Esophagus (tissue), 2 donors: ENCODE measurements around the gene CBX7. TPM values are rescaled to one million over a fixed set of nuclear protein-coding genes. Genes with fewer than 3 reads are reported as not detected.

ENCODE experiments used
- H3K27ac ChIP-seq, 2 donors: one replicate each; pipeline ENCODE4 v1.5.1; 2013; ENCODE audit warnings: low read depth in 2 of 2, mild to moderate bottlenecking in 2 of 2, inconsistent platforms in 1 of 2, low read length in 1 of 2, moderate library complexity in 1 of 2
- H3K27me3 ChIP-seq, 2 donors: one replicate each; pipeline ENCODE4 v1.6.1; 2013; ENCODE audit warnings: low read length in 2 of 2, control low read depth in 1 of 2, mild to moderate bottlenecking in 1 of 2; ENCODE audit not compliant: insufficient read depth in 2 of 2, control insufficient read depth in 1 of 2
- H3K36me3 ChIP-seq, 2 donors: one replicate each; pipeline ENCODE4 v1.6.1; 2013; ENCODE audit warnings: low read length in 1 of 2; ENCODE audit not compliant: control insufficient read depth in 2 of 2, insufficient read depth in 2 of 2
- H3K4me1 ChIP-seq, 2 donors: one replicate each; pipeline ENCODE4 v1.6.1; 2013; ENCODE audit warnings: low read length in 1 of 2; ENCODE audit not compliant: control insufficient read depth in 2 of 2, insufficient read depth in 2 of 2
- H3K4me3 ChIP-seq, 2 donors: one replicate each; pipeline ENCODE4 v1.5.1; 2013; ENCODE audit warnings: low read length in 2 of 2, mild to moderate bottlenecking in 2 of 2, low read depth in 1 of 2, moderate library complexity in 1 of 2
- H3K9me3 ChIP-seq, 2 donors: one replicate each; pipeline ENCODE4 v1.6.1; 2013; ENCODE audit warnings: mild to moderate bottlenecking in 2 of 2, low read depth in 1 of 2, low read length in 1 of 2, moderate library complexity in 1 of 2; ENCODE audit not compliant: control insufficient read depth in 2 of 2, insufficient read depth in 1 of 2
- WGBS, 2 donors: extraction: QIAGEN DNeasy Blood & Tissue Kit; methylation state at CpG; one replicate each; pipeline ENCODE4 v1.1.7; 2013; 5-methylcytosine and 5-hydroxymethylcytosine counted together
- polyA plus RNA-seq, 2 donors: library from polyadenylated mRNA; stranded (reverse); fragments of 200-250 nt; gene quantifications; one replicate each; pipeline ENCODE4 v1.2.3, GENCODE V29; 2013
- donor health status: healthy with polysubstance abuse.
- donor health status: Bipolar disorder and iron deficiency.

The CBX7 gene
- polyA plus RNA-seq, 2 donors = 12.2 to 19.1 TPM

GRCh38 chr22:39136317-39136716 lies 16.2 kb downstream of the CBX7 start:
- no peaks in the 10 kb centered on the region for H3K27me3 ChIP-seq
- H3K27ac ChIP-seq = no peak overlapping the region
- H3K36me3 ChIP-seq = peaks cover 6 to 8% of the 10 kb centered on the region in 2 donors
- no peaks in the 10 kb centered on the region for H3K9me3 ChIP-seq
- 91 to 93% methylated on average over 8 of the region's 8 CpGs for WGBS, 2 donors
- no peak overlapping the region for H3K4me3 ChIP-seq
- H3K4me1 ChIP-seq = peaks cover 2 to 9% of the 10 kb centered on the region in 2 donors

DNA sequence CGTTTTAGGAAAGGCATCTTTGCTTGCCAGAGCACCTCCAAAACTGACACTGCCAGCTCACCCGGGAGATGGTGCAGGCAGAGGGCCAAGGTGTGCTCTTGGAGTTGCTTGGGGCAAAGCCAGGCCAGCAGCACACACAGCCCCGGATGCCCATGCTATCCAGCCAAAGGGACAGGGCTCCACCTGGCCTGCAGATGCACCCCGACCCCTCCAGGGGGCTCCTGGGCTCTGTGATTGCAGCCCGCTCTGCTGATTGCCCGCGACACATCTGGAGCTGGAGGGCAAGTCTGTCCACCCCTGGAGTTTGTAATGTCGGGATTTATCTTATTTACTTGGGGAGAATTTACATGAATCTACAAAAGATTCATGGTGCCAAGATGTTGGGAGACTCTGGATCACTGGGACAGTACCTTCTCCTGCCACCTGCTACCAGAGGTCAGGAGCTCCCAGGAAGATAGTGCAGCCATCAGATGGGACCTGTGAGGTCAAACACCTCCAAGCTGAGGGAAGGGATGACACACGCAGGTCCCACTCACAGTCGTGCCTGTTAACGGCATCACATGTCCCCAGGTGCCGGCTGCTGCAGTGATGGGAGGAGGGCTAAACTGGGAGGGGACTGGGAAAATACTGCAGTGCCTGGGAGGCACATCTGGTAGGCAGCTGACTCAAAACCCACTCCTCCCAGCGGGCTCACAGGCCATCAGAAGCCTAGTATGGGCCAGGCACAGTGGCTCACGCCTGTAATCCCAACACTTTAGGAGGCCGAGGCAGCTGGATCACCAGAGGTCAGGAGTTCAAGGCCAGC lies 17.2 kb downstream of the CBX7 start:
- H3K27me3 ChIP-seq = no peaks in the 10 kb centered on the region
- H3K4me1 ChIP-seq = peaks cover 2 to 9% of the 10 kb centered on the region in 2 donors
- no peak overlapping the region for H3K27ac ChIP-seq
- WGBS, 2 donors = 44 to 54% methylated on average over 15 of the region's 15 CpGs
- no peaks in the 10 kb centered on the region for H3K9me3 ChIP-seq
- H3K36me3 ChIP-seq = peaks cover 6 to 8% of the 10 kb centered on the region in 2 donors
- no peak overlapping the region for H3K4me3 ChIP-seq

DNA sequence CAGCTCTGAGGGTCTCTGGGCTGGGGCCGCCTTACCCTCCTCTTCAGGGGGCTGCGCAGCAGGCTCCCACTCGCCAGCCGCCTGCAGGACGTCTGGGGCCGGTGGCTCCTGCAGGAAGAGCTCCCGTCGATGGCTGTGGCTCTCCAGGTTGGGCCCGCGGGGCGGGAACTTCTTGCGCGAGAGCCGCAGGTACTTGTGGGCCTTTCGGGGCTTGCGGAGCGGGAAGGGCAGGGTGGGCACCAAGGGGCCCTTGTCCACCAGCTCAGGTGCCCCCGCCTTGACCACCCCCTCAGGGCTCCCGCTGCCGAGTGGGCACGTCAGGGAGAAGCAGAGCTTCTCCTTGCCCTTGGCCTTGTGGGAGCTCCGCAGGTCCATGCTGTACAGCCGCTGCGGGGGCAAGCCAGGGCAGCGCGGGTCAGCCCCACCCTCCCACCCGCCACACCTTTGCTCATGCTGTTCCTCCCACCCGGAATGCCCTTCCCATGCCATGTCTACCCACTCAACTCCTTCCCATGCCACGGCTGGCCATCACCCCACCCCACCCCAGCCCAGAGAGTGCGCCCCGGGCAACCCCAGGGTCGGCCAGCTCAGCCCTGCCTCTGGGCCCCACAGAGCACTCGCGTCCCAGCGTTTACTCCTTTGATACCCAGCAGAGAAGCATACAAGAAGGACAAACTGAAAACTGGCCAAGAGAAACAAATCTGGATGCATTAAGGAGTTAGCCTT lies 18.0 kb downstream of the CBX7 start:
- Histone ChIP-seq H3K27ac (no peak overlapping the region), H3K4me3 (no peak overlapping the region), H3K36me3 (peaks cover 6 to 8% of the 10 kb centered on the region in 2 donors), H3K27me3 (no peaks in the 10 kb centered on the region), H3K4me1 (peaks cover 2 to 9% of the 10 kb centered on the region in 2 donors), H3K9me3 (no peaks in the 10 kb centered on the region)
- WGBS, 2 donors = 70 to 81% methylated on average over 35 of the region's 35 CpGs

- H3K36me3 ChIP-seq = peaks cover 6 to 8% of the 10 kb centered on the region in 2 donors
- peaks cover 2 to 9% of the 10 kb centered on the region in 2 donors for H3K4me1 ChIP-seq
- no peaks in the 10 kb centered on the region for H3K9me3 ChIP-seq
- no peak overlapping the region for H3K4me3 ChIP-seq
- no peak overlapping the region for H3K27ac ChIP-seq
- 90% methylated on average over 17 of the region's 17 CpGs for WGBS, 2 donors
- H3K27me3 ChIP-seq = no peaks in the 10 kb centered on the region
Observed at GRCh38 chr22:39133871-39134270, 18.6 kb downstream of the CBX7 start.

DNA sequence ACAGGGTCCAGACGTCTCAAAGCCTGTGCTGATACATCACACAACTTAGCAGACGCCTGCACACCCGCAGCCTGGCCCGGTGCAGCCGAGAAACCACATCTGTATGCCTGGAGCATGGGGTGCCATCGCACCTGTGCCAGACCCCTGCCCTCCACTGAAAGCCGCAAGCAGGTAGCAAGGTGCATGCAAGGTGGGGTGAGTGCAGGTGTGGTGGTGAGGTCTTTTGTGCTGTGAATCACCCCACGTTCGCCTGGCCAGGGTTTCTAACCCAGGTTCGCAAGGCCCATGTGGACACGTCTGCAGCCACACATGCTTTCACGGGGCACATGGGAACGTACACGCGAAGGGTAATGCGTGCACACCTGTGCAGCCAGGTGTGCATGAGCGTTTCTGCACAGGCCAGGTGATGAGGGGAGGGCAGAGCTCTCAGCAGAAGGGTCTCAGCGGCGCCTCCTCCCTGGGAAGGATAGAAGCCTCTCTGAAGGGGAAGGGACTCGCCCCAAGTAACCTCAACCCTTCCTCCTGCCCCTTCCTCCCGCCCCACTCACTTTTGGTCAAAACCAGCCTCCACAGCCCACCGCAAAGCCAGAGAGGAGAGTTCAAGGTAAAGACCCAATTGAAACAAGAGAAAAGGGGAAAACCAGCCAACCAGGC lies 19.5 kb downstream of the CBX7 start:
- Histone ChIP-seq H3K4me1 (peaks cover 2 to 9% of the 10 kb centered on the region in 2 donors), H3K27ac (no peak overlapping the region), H3K4me3 (no peak overlapping the region), H3K9me3 (no peaks in the 10 kb centered on the region), H3K36me3 (peaks cover 6 to 8% of the 10 kb centered on the region in 2 donors), H3K27me3 (no peaks in the 10 kb centered on the region)
- 94% methylated on average over 22 of the region's 22 CpGs for WGBS, 2 donors

GRCh38 chr22:39132281-39132680 lies 20.2 kb downstream of the CBX7 start:
- Histone ChIP-seq H3K4me3 (no peak overlapping the region), H3K36me3 (peaks cover 6 to 8% of the 10 kb centered on the region in 2 donors), H3K27ac (no peak overlapping the region), H3K27me3 (no peaks in the 10 kb centered on the region), H3K9me3 (no peaks in the 10 kb centered on the region), H3K4me1 (peaks cover 2 to 9% of the 10 kb centered on the region in 2 donors)
- WGBS, 2 donors = 87 to 91% methylated on average over 6 of the region's 6 CpGs

GRCh38 chr22:39130892-39131855 lies 21.3 kb downstream of the CBX7 start:
- H3K4me1 ChIP-seq = peaks cover 2 to 9% of the 10 kb centered on the region in 2 donors
- peaks cover 6 to 8% of the 10 kb centered on the region in 2 donors for H3K36me3 ChIP-seq
- no peaks in the 10 kb centered on the region for H3K27me3 ChIP-seq
- no peak overlapping the region for H3K4me3 ChIP-seq
- H3K9me3 ChIP-seq = no peaks in the 10 kb centered on the region
- no peak overlapping the region for H3K27ac ChIP-seq
- 62 to 63% methylated on average over 24 of the region's 24 CpGs for WGBS, 2 donors

GRCh38 chr22:39130152-39130704 lies 22.3 kb downstream of the CBX7 start:
- H3K27me3 ChIP-seq = no peaks in the 10 kb centered on the region
- H3K9me3 ChIP-seq = no peaks in the 10 kb centered on the region
- H3K4me3 ChIP-seq = no peak overlapping the region
- H3K4me1 ChIP-seq = peaks cover 2 to 9% of the 10 kb centered on the region in 2 donors
- no peak overlapping the region for H3K27ac ChIP-seq
- H3K36me3 ChIP-seq = peaks cover 6 to 8% of the 10 kb centered on the region in 2 donors
- 91 to 94% methylated on average over 8 of the region's 8 CpGs for WGBS, 2 donors
